ENCODE data around the gene MMP28. TPM values are rescaled to one million over a fixed set of nuclear protein-coding genes. Genes with fewer than 3 reads are reported as not detected.

MMP28 gene
- total RNA-seq, 2 experiments from 2014 or later, result not detected

- BruUV-seq (replicated peaks), result no TSS peak
- no peak for TF ChIP-seq EZH2phosphoT487 (IDR thresholded peaks at IDR 0.05; ENCODE audit: borderline replicate concordance, low read depth, low read length)
- TF ChIP-seq CTCF (conservative IDR thresholded peaks at IDR 0.05; ENCODE audit: low read length), result no peak
- no peak for DNase-seq (ENCODE audit: low spot score)
- H3K9me3 ChIP-seq (ENCODE audit: low read length), result no peaks in the 10 kb centered on the region
- H3K27ac ChIP-seq (ENCODE audit: low read depth, low read length, poor library complexity, severe bottlenecking), result no peak overlapping the region
- 0 out of 2 replicates have a peak, but pooled peaks cover 3% of the 10 kb centered on the region for H4K20me1 ChIP-seq (ENCODE audit: insufficient read depth, low read length)
- POLR2A ChIA-PET, result no interaction called here
- no peak overlapping the region for H3K4me3 ChIP-seq (ENCODE audit: low read depth, low read length, poor library complexity, severe bottlenecking)
- no peaks in the 10 kb centered on the region for H3K79me2 ChIP-seq (ENCODE audit: insufficient read depth, low read depth, low read length)
- intact Hi-C loops (cut with micrococcal nuclease; ENCODE audit: unreplicated experiment), result no loop called here
- no peak overlapping the region for H2AFZ ChIP-seq (ENCODE audit: low read length)
- H3K36me3 ChIP-seq (ENCODE audit: insufficient read depth, low read length), result peaks cover 40% of the 10 kb centered on the region
- H3K9me2 ChIP-seq (ENCODE audit: insufficient read depth, low read length), result no peaks in the 10 kb centered on the region
- peaks cover 5% of the 10 kb centered on the region for H3K4me1 ChIP-seq (ENCODE audit: insufficient read depth, low read length, poor library complexity, severe bottlenecking)
- no peak overlapping the region for H3K4me2 ChIP-seq (ENCODE audit: low read length)
- CTCF ChIA-PET (ENCODE audit: unreplicated experiment), result no interaction called here
Measured at GRCh38 chr17:35716173-35716572, 79.3 kb downstream of the MMP28 start.

Other genes starting within 250 kb of the MMP28 start
- not detected in 2 replicates for gene SLFN14, start 234.8 kb downstream of the MMP28 start, total RNA-seq (2014; rRNA removed; shearing (Covaris generic))
- not detected in 2 replicates for gene SLFN14, start 234.8 kb downstream of the MMP28 start, total RNA-seq (2022)
- 4.3 and 6.8 TPM in 2 replicates for gene PEX12, start 217.1 kb downstream of the MMP28 start, total RNA-seq (2014; rRNA removed; shearing (Covaris generic))
- 7.6 and 9.5 TPM in 2 replicates for gene PEX12, start 217.1 kb downstream of the MMP28 start, total RNA-seq (2022)
- 28.9 and 51.5 TPM in 2 replicates for gene AP2B1, start 208.3 kb downstream of the MMP28 start, total RNA-seq (2014; rRNA removed; shearing (Covaris generic))
- gene AP2B1, start 208.3 kb downstream of the MMP28 start, total RNA-seq (2022), result 76.0 and 82.9 TPM in 2 replicates
- not detected in 2 replicates for gene RASL10B, start 64.0 kb downstream of the MMP28 start, total RNA-seq (2014; rRNA removed; shearing (Covaris generic))
- not detected in 2 replicates for gene RASL10B, start 64.0 kb downstream of the MMP28 start, total RNA-seq (2022)
- gene GAS2L2, start 42.4 kb downstream of the MMP28 start, total RNA-seq (2014; rRNA removed; shearing (Covaris generic)), result not detected in 2 replicates
- gene GAS2L2, start 42.4 kb downstream of the MMP28 start, total RNA-seq (2022), result 0.21 TPM in 1 of 2 replicates, not detected in the other
- gene C17orf50, start 34.8 kb downstream of the MMP28 start, total RNA-seq (2014; rRNA removed; shearing (Covaris generic)), result not detected in 2 replicates
- not detected in 2 replicates for gene C17orf50, start 34.8 kb downstream of the MMP28 start, total RNA-seq (2022)
- 61.9 and 65.9 TPM in 2 replicates for gene TAF15, start 13.8 kb upstream of the MMP28 start, total RNA-seq (2014; rRNA removed; shearing (Covaris generic))
- 256 and 279 TPM in 2 replicates for gene TAF15, start 13.8 kb upstream of the MMP28 start, total RNA-seq (2022)
- gene HEATR9, start 73.2 kb upstream of the MMP28 start, total RNA-seq (2014; rRNA removed; shearing (Covaris generic)), result not detected in 2 replicates
- gene HEATR9, start 73.2 kb upstream of the MMP28 start, total RNA-seq (2022), result not detected in 2 replicates
- gene CCL5, start 84.7 kb upstream of the MMP28 start, total RNA-seq (2014; rRNA removed; shearing (Covaris generic)), result not detected in 2 replicates
- gene CCL5, start 84.7 kb upstream of the MMP28 start, total RNA-seq (2022), result 0.41 and 0.88 TPM in 2 replicates
- 3.3 and 4.1 TPM in 2 replicates for gene RDM1, start 135.1 kb upstream of the MMP28 start, total RNA-seq (2014; rRNA removed; shearing (Covaris generic))
- gene RDM1, start 135.1 kb upstream of the MMP28 start, total RNA-seq (2022), result 11.0 and 16.4 TPM in 2 replicates
- not detected in 2 replicates for gene LYZL6, start 148.1 kb upstream of the MMP28 start, total RNA-seq (2014; rRNA removed; shearing (Covaris generic))
- not detected in 2 replicates for gene LYZL6, start 148.1 kb upstream of the MMP28 start, total RNA-seq (2022)
- not detected in 2 replicates for gene CCL16, start 185.9 kb upstream of the MMP28 start, total RNA-seq (2014; rRNA removed; shearing (Covaris generic))
- not detected in 2 replicates for gene CCL16, start 185.9 kb upstream of the MMP28 start, total RNA-seq (2022)
- not detected in 2 replicates for gene CCL14, start 191.1 kb upstream of the MMP28 start, total RNA-seq (2014; rRNA removed; shearing (Covaris generic))
- not detected in 2 replicates for gene CCL14, start 191.1 kb upstream of the MMP28 start, total RNA-seq (2022)
- gene CCL15, start 205.9 kb upstream of the MMP28 start, total RNA-seq (2014; rRNA removed; shearing (Covaris generic)), result not detected in 2 replicates
- gene CCL15, start 205.9 kb upstream of the MMP28 start, total RNA-seq (2022), result not detected in 2 replicates
- not detected in 2 replicates for gene CCL23, start 222.3 kb upstream of the MMP28 start, total RNA-seq (2014; rRNA removed; shearing (Covaris generic))
- gene CCL23, start 222.3 kb upstream of the MMP28 start, total RNA-seq (2022), result not detected in 2 replicates